Limb (tissue), 2 donors: ENCODE results near the gene SIL1.
"Not testable (repeated sequence)": the region's sequence is repeated elsewhere in the genome, so short reads cannot be mapped to it uniquely, and the experiment has no call there.

Source experiments
- DNase-seq, 2 donors: peaks; one replicate each; pipeline ENCODE4 v3.0.0-alpha.2; 2016; ENCODE audit errors: extremely low spot score in 2 of 2

SIL1 gene

GRCh38 chr5:139141446-139142204, 56.5 kb downstream of the SIL1 start:
- DNase-seq = peak in 1 of 2 donors; percentile 37

- peak; percentile 46 to 71 for DNase-seq
Measured at GRCh38 chr5:139140591-139141071, 57.5 kb downstream of the SIL1 start.

- DNase-seq = no peak
Measured at GRCh38 chr5:139138809-139139208, 59.4 kb downstream of the SIL1 start.

GRCh38 chr5:139138109-139138508, 60.1 kb downstream of the SIL1 start:
- no peak for DNase-seq

GRCh38 chr5:139137697-139138096, 60.5 kb downstream of the SIL1 start:
- no peak for DNase-seq

- DNase-seq = no peak
Measured at GRCh38 chr5:139134906-139135305, 63.3 kb downstream of the SIL1 start.

- no peak for DNase-seq
Measured at GRCh38 chr5:139133282-139133681, 64.9 kb downstream of the SIL1 start.

- DNase-seq = no peak
Measured at GRCh38 chr5:139132515-139132914, 65.7 kb downstream of the SIL1 start.

GRCh38 chr5:139131921-139132432, 66.2 kb downstream of the SIL1 start:
- DNase-seq = no peak

- peak in 1 of 2 donors; percentile 66 for DNase-seq
Measured at GRCh38 chr5:139131465-139131864, 66.7 kb downstream of the SIL1 start.

- DNase-seq = no peak
Measured at GRCh38 chr5:139131062-139131461, 67.1 kb downstream of the SIL1 start.

GRCh38 chr5:139130214-139130613, 68.0 kb downstream of the SIL1 start:
- DNase-seq = no peak

- no peak for DNase-seq
Measured at GRCh38 chr5:139126711-139127111, 71.5 kb downstream of the SIL1 start.

- no peak for DNase-seq
Measured at GRCh38 chr5:139125991-139126390, 72.2 kb downstream of the SIL1 start.

GRCh38 chr5:139124774-139125520, 73.2 kb downstream of the SIL1 start:
- no peak for DNase-seq

- DNase-seq = no peak
Measured at GRCh38 chr5:139121120-139121519, 77.0 kb downstream of the SIL1 start.

- no peak for DNase-seq
Measured at GRCh38 chr5:139120521-139120920, 77.6 kb downstream of the SIL1 start.

GRCh38 chr5:139118804-139119203, 79.4 kb downstream of the SIL1 start:
- no peak for DNase-seq

- DNase-seq = no peak
Measured at GRCh38 chr5:139117342-139117884, 80.8 kb downstream of the SIL1 start.

- no peak for DNase-seq
Measured at GRCh38 chr5:139116100-139116655, 82.0 kb downstream of the SIL1 start.

- DNase-seq = no peak
Measured at GRCh38 chr5:139113892-139114291, 84.3 kb downstream of the SIL1 start.

GRCh38 chr5:139112362-139112761, 85.8 kb downstream of the SIL1 start:
- not testable (repeated sequence) for DNase-seq
